H1 (cell line): ENCODE measurements around the gene STXBP6. TPM values are rescaled to one million over a fixed set of nuclear protein-coding genes. Genes with fewer than 3 reads are reported as not detected.

ENCODE experiments used
- KDM1A ChIP-seq: fragments of 200-600, 300-600 bp; sonication (generic); IDR thresholded peaks from 2 replicates; pipeline ENCODE4 v1.7.1; 2016; ENCODE audit warnings: mild to moderate bottlenecking, low read length, borderline replicate concordance
- MAFK ChIP-seq: IDR thresholded peaks from 2 replicates; pipeline ENCODE4 v1.6.1; 2012; ENCODE audit warnings: low read depth, mild to moderate bottlenecking, improper control_type of control experiment, low read length
- SIN3A ChIP-seq, 2 experiments: IDR thresholded peaks in 1 of 2; conservative IDR thresholded peaks in 1 of 2; 2 replicates each; pipeline ENCODE4 v1.6.1; 2011 to 2012; ENCODE audit warnings: low read length in 2 of 2, improper control_type of control experiment in 1 of 2, low read depth in 1 of 2, mild to moderate bottlenecking in 1 of 2
- SUZ12 ChIP-seq: fragments of 200-600 bp; sonication (generic); IDR thresholded peaks from 2 replicates; pipeline ENCODE4 v1.6.1; 2012; ENCODE audit warnings: mild to moderate bottlenecking, inconsistent platforms, low read length, moderate library complexity, mixed read lengths
- TAF1 ChIP-seq: IDR thresholded peaks from 2 replicates; pipeline ENCODE4 v1.6.1; 2011; ENCODE audit warnings: mild to moderate bottlenecking, low read depth, low read length
- TCF12 ChIP-seq: IDR thresholded peaks from 2 replicates; pipeline ENCODE4 v1.6.1; 2011; ENCODE audit warnings: low read depth, mild to moderate bottlenecking, low read length
- polyA plus RNA-seq, 7 experiments: library from polyadenylated mRNA; depleted of rRNA in 3 of 7; stranded (reverse) in 5 of 7; unstranded in 2 of 7; fragments of >200 nt in 5 of 7; fragments of 200-250 nt in 2 of 7; gene quantifications; 1 replicate in 5 of 7; 2 replicates in 1 of 7; 4 replicates in 1 of 7; pipeline versions ENCODE4 v1.2.1 to v1.2.3, GENCODE V29; 2011 to 2013; ENCODE audit warnings: missing spikeins in 2 of 7, mixed read lengths in 2 of 7
- total RNA-seq: library from RNA; stranded (reverse); fragmentation: NEBNext Ultra II Directional; extraction: Animal tissue kit (Norgen Biotek cat#: 25700); gene quantifications from 2 replicates; pipeline ENCODE4 v1.2.1, GENCODE V29; 2021

Gene STXBP6
- total and polyA plus RNA-seq, 2 of the 8 experiments (the other 6 are each of a cell fraction or from before 2014, with no cell fraction given): 9.4 to 18.1 TPM

DNA sequence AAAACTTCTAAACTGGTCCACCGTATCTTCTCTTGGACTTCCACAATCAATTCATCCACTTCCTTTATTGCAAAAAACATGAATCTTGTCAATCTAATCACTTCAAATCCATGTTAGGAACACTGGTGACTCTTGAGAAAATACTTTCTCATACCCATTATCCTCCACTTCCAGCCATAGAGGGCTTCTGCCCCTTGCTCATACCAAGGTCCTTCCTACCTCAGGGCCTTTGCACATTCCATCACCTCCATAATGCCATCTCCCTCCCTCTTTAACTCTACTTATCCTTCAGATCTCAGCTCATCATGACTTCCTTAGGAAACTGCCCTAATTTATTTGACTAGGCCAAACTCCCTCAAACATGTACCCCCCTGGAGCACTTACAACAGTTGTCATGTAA, 16.6 kb downstream of the STXBP6 start (continued):
- TF ChIP-seq SIN3A (conservative IDR thresholded peaks at IDR 0.05 in 1 of 2, IDR thresholded peaks at IDR 0.05 in 1 of 2; ENCODE audit: low read depth in 1 of 2, low read length in 2 of 2) (no peak), TCF12 (no peak), TAF1 (no peak), KDM1A (no peak), MAFK (no peak), SUZ12 (no peak)
- TF ChIP-seq, all 59 proteins: peak for 0
